ENCODE data around the gene ZNF280A. TPM values are rescaled to one million over a fixed set of nuclear protein-coding genes. Genes with fewer than 3 reads are reported as not detected.

Gene ZNF280A
- total and polyA plus RNA-seq, 9 of the 15 experiments (the other 6 are each of a cell fraction or from before 2014, with no cell fraction given), result 19.0 to 40.8 (median 28.6) TPM

- TF ChIP-seq CTCFL (IDR thresholded peaks at IDR 0.05; ENCODE audit: borderline replicate concordance, insufficient read depth, low read depth, low read length, poor library complexity, severe bottlenecking) (no peak), SP2 (IDR thresholded peaks at IDR 0.05; ENCODE audit: extremely low read depth, low read depth, low read length, poor library complexity, severe bottlenecking) (no peak), ZNF41 (CRISPR knock-in tag; conservative IDR thresholded peaks at IDR 0.05) (no peak), ZNF184 (CRISPR knock-in tag; IDR thresholded peaks at IDR 0.05) (no peak), DNMT1 (IDR thresholded peaks at IDR 0.05) (no peak), ZKSCAN1 (IDR thresholded peaks at IDR 0.05; ENCODE audit: low read depth, low read length) (no peak), ZFP30 (CRISPR knock-in tag; IDR thresholded peaks at IDR 0.05; ENCODE audit: borderline replicate concordance) (no peak), KDM5B (IDR thresholded peaks at IDR 0.05; ENCODE audit: insufficient replicate concordance, low read depth, low read length) (no peak), ZBTB43 (CRISPR knock-in tag; IDR thresholded peaks at IDR 0.05) (no peak), DLX4 (CRISPR knock-in tag; IDR thresholded peaks at IDR 0.05) (peak; percentile 64; the same call in 1 of the 2 replicates), ZNF282 (CRISPR knock-in tag; IDR thresholded peaks at IDR 0.05) (peak; percentile 82; the same call in 1 of the 2 replicates), FOXJ3 (CRISPR knock-in tag; IDR thresholded peaks at IDR 0.05) (no peak), ZNF253 (CRISPR knock-in tag; conservative IDR thresholded peaks at IDR 0.05) (no peak), PTBP1 (IDR thresholded peaks at IDR 0.05; ENCODE audit: low read depth, low read length) (no peak)
- TF ChIP-seq, protein P1, sequence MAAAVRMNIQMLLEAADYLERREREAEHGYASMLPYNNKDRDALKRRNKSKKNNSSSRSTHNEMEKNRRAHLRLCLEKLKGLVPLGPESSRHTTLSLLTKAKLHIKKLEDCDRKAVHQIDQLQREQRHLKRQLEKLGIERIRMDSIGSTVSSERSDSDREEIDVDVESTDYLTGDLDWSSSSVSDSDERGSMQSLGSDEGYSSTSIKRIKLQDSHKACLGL (CRISPR knock-in tag; IDR thresholded peaks at IDR 0.05; ENCODE audit: borderline replicate concordance, poor library complexity, severe bottlenecking), result no peak
- TF ChIP-seq, protein P2, sequence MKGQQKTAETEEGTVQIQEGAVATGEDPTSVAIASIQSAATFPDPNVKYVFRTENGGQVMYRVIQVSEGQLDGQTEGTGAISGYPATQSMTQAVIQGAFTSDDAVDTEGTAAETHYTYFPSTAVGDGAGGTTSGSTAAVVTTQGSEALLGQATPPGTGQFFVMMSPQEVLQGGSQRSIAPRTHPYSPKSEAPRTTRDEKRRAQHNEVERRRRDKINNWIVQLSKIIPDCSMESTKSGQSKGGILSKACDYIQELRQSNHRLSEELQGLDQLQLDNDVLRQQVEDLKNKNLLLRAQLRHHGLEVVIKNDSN (CRISPR knock-in tag; IDR thresholded peaks at IDR 0.05), result no peak
- TF ChIP-seq, protein P3, sequence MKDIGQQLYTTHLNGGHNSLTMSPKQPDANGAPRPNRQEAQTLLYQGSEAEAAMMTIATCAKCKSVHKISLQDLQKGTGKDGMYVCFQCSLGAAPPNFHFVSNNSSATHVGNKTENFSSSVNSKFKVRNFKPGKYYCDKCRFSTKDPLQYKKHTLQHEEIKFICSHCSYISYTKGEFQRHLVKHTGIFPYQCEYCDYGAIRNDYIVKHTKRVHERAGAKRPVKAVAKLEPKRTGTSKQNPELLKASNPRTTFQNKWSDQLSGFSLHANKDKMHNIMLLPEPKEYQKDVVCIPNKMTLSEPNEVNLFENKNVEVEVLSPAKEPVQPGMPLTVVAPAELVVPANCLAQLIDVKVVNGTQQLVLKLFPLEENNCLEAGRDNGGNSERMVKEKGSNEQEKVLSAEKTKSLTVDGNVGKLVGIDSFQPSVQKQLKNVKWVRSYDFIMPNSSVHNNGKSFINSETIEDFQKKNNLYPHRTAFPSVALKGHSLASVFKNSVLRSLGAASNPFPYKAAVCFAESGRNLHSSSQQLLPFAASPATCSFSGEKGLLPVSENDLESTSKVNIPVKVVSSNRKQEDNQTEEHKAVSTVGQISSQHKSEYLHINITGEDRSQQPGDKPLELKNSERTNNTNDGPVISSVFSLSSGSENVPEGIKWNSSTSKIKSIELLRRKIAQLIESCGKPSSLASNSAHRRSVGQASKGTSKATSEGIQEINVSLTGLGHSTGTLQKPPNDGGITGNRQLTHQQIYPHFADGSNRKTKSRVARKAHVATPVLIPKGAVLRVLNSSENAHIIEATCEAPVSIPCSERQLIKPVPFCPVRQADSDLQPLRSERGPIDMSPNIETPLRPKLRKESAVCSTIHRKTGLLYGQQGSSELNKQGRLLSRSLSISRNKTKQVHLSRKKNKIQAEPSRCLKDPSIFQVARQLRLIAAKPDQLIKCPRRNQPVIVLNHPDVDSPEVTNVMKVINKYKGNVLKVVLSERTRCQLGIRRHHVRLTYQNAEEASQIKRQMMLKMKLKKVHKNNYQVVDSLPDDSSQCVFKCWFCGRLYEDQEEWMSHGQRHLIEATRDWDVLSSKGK (CRISPR knock-in tag; IDR thresholded peaks at IDR 0.05), result no peak
- TF ChIP-seq, protein P4, sequence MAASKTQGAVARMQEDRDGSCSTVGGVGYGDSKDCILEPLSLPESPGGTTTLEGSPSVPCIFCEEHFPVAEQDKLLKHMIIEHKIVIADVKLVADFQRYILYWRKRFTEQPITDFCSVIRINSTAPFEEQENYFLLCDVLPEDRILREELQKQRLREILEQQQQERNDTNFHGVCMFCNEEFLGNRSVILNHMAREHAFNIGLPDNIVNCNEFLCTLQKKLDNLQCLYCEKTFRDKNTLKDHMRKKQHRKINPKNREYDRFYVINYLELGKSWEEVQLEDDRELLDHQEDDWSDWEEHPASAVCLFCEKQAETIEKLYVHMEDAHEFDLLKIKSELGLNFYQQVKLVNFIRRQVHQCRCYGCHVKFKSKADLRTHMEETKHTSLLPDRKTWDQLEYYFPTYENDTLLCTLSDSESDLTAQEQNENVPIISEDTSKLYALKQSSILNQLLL (CRISPR knock-in tag; IDR thresholded peaks at IDR 0.05; ENCODE audit: borderline replicate concordance), result no peak
These were observed 13.3 kb upstream of the ZNF280A start (continued) for GRCh38 chr22:22533417-22533816.

All from K562 (cell line).